Measurements from ENCODE around the gene SSX2IP.
"Not testable (repeated sequence)": the region's sequence is repeated elsewhere in the genome, so short reads cannot be mapped to it uniquely, and the experiment has no call there.

The SSX2IP gene

GRCh38 chr1:84613887-84614286 lies 76.4 kb downstream of the SSX2IP start:
- DNase-seq, result no peak

GRCh38 chr1:84613026-84613425 lies 77.2 kb downstream of the SSX2IP start:
- no peak for DNase-seq

- no peak for DNase-seq
These were observed 78.5 kb downstream of the SSX2IP start for GRCh38 chr1:84611796-84612195.

GRCh38 chr1:84611091-84611490 lies 79.2 kb downstream of the SSX2IP start:
- no peak for DNase-seq

- no peak for DNase-seq
These were observed 83.3 kb downstream of the SSX2IP start for GRCh38 chr1:84606977-84607376.

GRCh38 chr1:84605157-84605556 lies 85.1 kb downstream of the SSX2IP start:
- DNase-seq, result no peak

- no peak for DNase-seq
These were observed 86.1 kb downstream of the SSX2IP start for GRCh38 chr1:84603941-84604830.

GRCh38 chr1:84603223-84603622 lies 87.0 kb downstream of the SSX2IP start:
- DNase-seq, result no peak

GRCh38 chr1:84600796-84601195 lies 89.5 kb downstream of the SSX2IP start:
- DNase-seq, result no peak

GRCh38 chr1:84598846-84599741 lies 91.2 kb downstream of the SSX2IP start:
- no peak for DNase-seq

GRCh38 chr1:84598418-84598817 lies 91.8 kb downstream of the SSX2IP start:
- no peak for DNase-seq

- no peak for DNase-seq
These were observed 93.2 kb downstream of the SSX2IP start for GRCh38 chr1:84597011-84597410.

- DNase-seq, result not testable (repeated sequence)
These were observed 95.3 kb downstream of the SSX2IP start for GRCh38 chr1:84594959-84595358.

All from GOT3 (cell line).